GM18907 (cell line): Measurements from ENCODE around the gene LIPT1.
A peak's percentile ranks its signal among the peaks of the same experiment; 100 is the strongest.
"Not testable (repeated sequence)": the region's sequence is repeated elsewhere in the genome, so short reads cannot be mapped to it uniquely, and the experiment has no call there.

ENCODE experiments used
- ATAC-seq: cut with Tn5 transposase; IDR thresholded peaks from one replicate; pipeline ENCODE4 v1.9.1; 2021; ENCODE audit warnings: mild to moderate bottlenecking, moderate library complexity; ENCODE audit not compliant: unreplicated experiment

The LIPT1 gene

GRCh38 chr2:99154643-99155536 lies at the start of gene LIPT1, which contains the start of gene TSGA10:
LIPT1 (plus strand) TSS chr2:99154967; CDS start chr2:99161958, 6,991 bp downstream.
TSGA10 (minus strand) TSS chr2:99154942; CDS start chr2:99109439, 45,503 bp downstream.
- peak; percentile 95 for ATAC-seq

GRCh38 chr2:99106913-99107312 lies 47.9 kb upstream of the LIPT1 start:
- ATAC-seq: no peak

GRCh38 chr2:99111236-99111635 lies 43.5 kb upstream of the LIPT1 start:
- ATAC-seq: no peak

GRCh38 chr2:99111945-99112344 lies 42.8 kb upstream of the LIPT1 start:
- no peak for ATAC-seq

- no peak for ATAC-seq
Measured at GRCh38 chr2:99112617-99113016, 42.1 kb upstream of the LIPT1 start.

- no peak for ATAC-seq
Measured at GRCh38 chr2:99127981-99128380, 26.8 kb upstream of the LIPT1 start.

GRCh38 chr2:99135044-99135556 lies 19.7 kb upstream of the LIPT1 start:
- not testable (repeated sequence) for ATAC-seq

- ATAC-seq: no peak
Measured at GRCh38 chr2:99139003-99139402, 15.8 kb upstream of the LIPT1 start.

GRCh38 chr2:99140056-99140859 lies 14.5 kb upstream of the LIPT1 start:
- ATAC-seq: no peak

- ATAC-seq: peak; percentile 46
Measured at GRCh38 chr2:99140860-99141109, 14.0 kb upstream of the LIPT1 start.

- ATAC-seq: peak; percentile 92
Measured at GRCh38 chr2:99141110-99142108, 13.4 kb upstream of the LIPT1 start, which contains the start of gene C2orf15. C2orf15 (plus strand) TSS chr2:99141707; CDS start chr2:99150559, 8,852 bp downstream.

- ATAC-seq: no peak
Measured at GRCh38 chr2:99150706-99151105, 4.1 kb upstream of the LIPT1 start.

GRCh38 chr2:99152199-99152895 lies 2.4 kb upstream of the LIPT1 start:
- ATAC-seq: no peak

- ATAC-seq: no peak
Measured at GRCh38 chr2:99153921-99154604, 704 bp upstream of the LIPT1 start.

- ATAC-seq: no peak
Measured at GRCh38 chr2:99156891-99157290, 2.1 kb downstream of the LIPT1 start.

- ATAC-seq: no peak
Measured at GRCh38 chr2:99158599-99158998, 3.8 kb downstream of the LIPT1 start.

GRCh38 chr2:99159594-99159993 lies 4.8 kb downstream of the LIPT1 start:
- no peak for ATAC-seq

GRCh38 chr2:99166218-99166617 lies 11.5 kb downstream of the LIPT1 start:
- no peak for ATAC-seq

- ATAC-seq: peak; percentile 54
Measured at GRCh38 chr2:99169534-99169933, 14.8 kb downstream of the LIPT1 start.
